ENCODE measurements around the gene FBXO34. TPM values are rescaled to one million over a fixed set of nuclear protein-coding genes. Genes with fewer than 3 reads are reported as not detected.

The FBXO34 gene
- total RNA-seq, 1 donor: 19.7 TPM

DNA sequence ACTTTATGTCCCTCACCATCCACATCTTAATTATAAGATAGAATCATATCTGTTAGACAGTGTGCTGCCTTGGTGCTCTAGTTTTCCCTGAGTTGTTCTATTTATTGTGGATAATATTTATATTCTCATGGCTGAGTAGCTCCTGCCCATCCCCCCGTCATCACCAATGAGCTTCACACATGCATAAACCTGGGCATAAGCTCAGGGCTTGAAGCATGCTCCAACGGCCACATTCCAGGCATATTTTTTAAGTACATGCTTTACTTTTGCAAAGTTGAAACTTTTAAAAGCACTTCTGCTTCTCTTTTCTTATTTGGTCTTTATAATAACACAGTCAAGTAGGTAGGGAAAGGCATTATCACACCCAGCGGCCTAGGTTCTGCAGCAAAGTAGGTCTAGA lies 3.4 kb upstream of the FBXO34 start:
- no peak overlapping the region for H3K4me3 ChIP-seq (ENCODE audit: low read depth, low read length)
- TF ChIP-seq CTCF (IDR thresholded peaks at IDR 0.05; ENCODE audit: insufficient read depth, low read length): no peak
- DNase-seq (ENCODE audit: low read depth): peak; percentile 58

DNA sequence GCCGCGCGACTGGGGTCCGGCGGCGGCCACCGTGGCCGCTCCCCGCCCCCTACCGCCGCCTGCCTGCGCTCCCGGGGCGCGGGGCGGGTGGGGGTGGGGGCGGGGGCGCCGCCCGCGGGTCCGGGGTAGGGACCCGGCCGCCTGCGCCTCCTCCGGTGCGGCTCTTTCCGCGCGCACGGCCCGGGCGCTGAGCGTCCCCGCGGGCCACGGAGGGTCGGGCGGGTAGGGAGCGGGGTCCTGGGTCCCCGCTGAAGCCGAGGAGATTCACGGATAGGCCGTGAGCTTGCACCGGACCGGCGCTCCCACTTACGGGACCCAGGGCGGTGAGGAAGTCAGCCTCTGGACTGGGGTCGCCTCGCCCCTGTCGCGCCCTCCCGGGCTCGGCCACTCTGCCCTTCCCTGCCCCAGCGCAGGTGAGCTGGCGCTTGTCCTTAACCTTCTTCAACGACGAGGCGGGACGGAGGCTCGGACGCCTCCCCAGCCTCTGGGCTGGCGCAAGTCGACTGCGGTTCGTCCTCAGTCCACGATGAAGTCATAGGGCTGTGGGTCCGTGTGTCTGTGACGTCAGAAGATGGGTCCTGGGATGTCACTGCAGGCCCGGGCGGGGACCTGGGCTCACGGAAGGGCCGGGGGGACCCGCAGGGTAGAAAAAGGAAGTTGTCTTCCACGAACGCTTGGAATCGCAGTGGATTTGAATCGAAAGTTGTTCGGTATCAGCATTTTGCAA lies 514 bp downstream of the FBXO34 start:
- TF ChIP-seq CTCF (IDR thresholded peaks at IDR 0.05; ENCODE audit: insufficient read depth, low read length): no peak
- peak; percentile 70 for DNase-seq (ENCODE audit: low read depth)
- H3K4me3 ChIP-seq (ENCODE audit: low read depth, low read length): peak overlapping the region; percentile 96

DNA sequence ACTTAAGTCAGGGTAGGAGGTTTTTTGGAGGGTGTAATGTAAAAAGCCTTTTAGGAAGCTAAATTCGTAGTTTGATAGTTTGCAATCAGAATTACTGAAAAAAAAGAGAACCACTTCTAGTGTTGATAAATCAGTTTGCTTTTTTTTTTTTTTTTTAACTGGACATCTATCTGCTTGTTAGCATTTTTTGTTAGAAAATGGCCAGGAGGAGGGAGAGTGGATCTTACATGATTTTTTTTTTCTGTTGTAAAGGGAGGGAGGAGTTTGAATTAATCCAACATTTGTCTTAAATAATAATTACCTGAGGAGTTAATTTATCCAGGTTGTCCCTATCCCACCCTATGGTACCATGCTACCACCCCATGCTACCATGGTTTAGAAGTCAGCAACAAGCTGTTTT lies 1.2 kb downstream of the FBXO34 start:
- TF ChIP-seq CTCF (IDR thresholded peaks at IDR 0.05; ENCODE audit: insufficient read depth, low read length): no peak
- H3K4me3 ChIP-seq (ENCODE audit: low read depth, low read length): peak overlapping the region; percentile 96
- DNase-seq (ENCODE audit: low read depth): no peak

DNA sequence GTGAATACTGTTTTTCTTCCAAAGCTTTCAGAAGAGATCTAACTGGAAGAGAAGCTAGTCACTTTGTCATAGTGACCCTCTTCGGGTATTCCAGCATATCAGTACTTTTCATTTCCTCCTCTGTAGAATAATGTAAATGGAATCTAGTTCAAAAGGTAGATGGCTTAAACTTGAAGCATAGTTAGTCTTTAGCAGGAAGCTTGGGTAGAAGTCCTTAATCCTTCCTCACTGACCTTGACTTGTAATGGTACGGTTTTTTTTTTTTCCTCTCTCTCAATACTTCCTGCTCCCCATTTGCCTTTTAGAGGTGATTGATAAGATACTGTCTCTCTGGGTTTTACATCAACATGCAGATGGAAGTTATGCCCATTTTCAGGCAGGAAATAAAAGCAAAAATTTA lies 1.7 kb downstream of the FBXO34 start:
- TF ChIP-seq CTCF (IDR thresholded peaks at IDR 0.05; ENCODE audit: insufficient read depth, low read length): no peak
- H3K4me3 ChIP-seq (ENCODE audit: low read depth, low read length): peak overlapping the region; percentile 96
- no peak for DNase-seq (ENCODE audit: low read depth)

DNA sequence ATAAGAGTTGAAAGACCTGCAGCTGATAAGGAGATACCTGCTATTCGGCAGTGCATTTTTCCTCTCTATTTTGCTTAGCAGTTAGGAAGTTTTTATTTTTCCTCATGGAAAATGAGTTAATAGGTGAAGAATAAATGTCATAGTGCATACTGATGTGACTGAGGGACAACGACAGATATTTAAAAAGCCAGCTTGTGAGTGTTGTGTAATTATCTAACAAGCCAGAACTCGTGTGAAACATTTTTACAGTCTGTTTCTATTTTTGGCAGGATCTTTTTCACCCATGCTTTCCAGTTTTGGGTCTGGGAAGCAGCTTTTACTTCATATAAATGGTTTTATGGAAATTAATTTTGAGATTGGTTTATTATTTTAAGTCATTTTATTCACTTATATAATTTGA lies 2.9 kb downstream of the FBXO34 start:
- DNase-seq (ENCODE audit: low read depth): no peak
- peak overlapping the region; percentile 41 for H3K4me3 ChIP-seq (ENCODE audit: low read depth, low read length)
- no peak for TF ChIP-seq CTCF (IDR thresholded peaks at IDR 0.05; ENCODE audit: insufficient read depth, low read length)

DNA sequence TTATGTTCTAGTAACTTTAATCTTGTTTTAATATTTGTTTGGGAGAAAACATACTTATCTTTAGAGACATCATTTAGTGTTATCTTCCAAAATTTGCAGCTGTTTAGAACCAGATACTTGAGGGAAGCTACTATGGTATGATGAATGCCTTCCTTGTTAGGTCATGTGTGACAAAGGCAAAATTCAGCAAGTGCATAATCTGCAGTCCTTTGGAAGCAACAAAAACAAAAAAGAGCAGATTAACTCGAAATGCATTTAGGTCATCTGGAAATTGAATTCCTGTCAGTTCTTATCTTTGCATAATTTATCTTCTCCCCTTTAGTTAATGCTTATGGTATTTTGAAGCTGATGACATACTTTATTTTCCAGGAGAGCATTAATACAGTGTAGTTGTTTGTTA lies 3.5 kb downstream of the FBXO34 start:
- no peak for TF ChIP-seq CTCF (IDR thresholded peaks at IDR 0.05; ENCODE audit: insufficient read depth, low read length)
- peak; percentile 82 for DNase-seq (ENCODE audit: low read depth)
- H3K4me3 ChIP-seq (ENCODE audit: low read depth, low read length): no peak overlapping the region

- no peak overlapping the region for H3K4me3 ChIP-seq (ENCODE audit: low read depth, low read length)
- DNase-seq (ENCODE audit: low read depth): no peak
- TF ChIP-seq CTCF (IDR thresholded peaks at IDR 0.05; ENCODE audit: insufficient read depth, low read length): no peak
Observed at GRCh38 chr14:55276736-55277135, 5.5 kb downstream of the FBXO34 start.

Data from fibroblast of the aortic adventitia (primary cell).